HCT116 (cell line): ENCODE data around the gene GABPB1. TPM values are rescaled to one million over a fixed set of nuclear protein-coding genes. Genes with fewer than 3 reads are reported as not detected.

Experiments
- ATAC-seq: fragments of 200-7000 bp; cut with Tn5 transposase; 2 replicates; pipeline ENCODE4 v1.9.1; 2020; ENCODE audit warnings: mild to moderate bottlenecking, moderate library complexity
- BruUV-seq: library from RNA; stranded (reverse); fragments of 400-500 nt; replicated peaks from 2 replicates; lab custom pipeline; 2021; lab: Mats Ljungman, UMichigan
- CTCF ChIA-PET: fragments of 300-600 bp; sonication (Branson Sonifier 250); formaldehyde crosslinking; loops from one replicate; lab custom pipeline; 2021; ENCODE audit warnings: antibody characterized with exemption; lab: Charles Lee
- POLR2A ChIA-PET: fragments of 300-600, 350-600 bp; sonication (Branson Sonifier 250); formaldehyde crosslinking; loops from one replicate; lab custom pipeline; 2021; ENCODE audit warnings: antibody characterized with exemption; lab: Charles Lee
- RAD21 ChIA-PET, 2 experiments: fragments of 300-600 bp; sonication (Branson Sonifier 250); formaldehyde crosslinking; loops; one replicate each; lab custom pipeline; 2023; ENCODE audit warnings: low total read pairs in 2 of 2; ENCODE audit not compliant: uncharacterized antibody in 2 of 2, unreplicated experiment in 2 of 2, low non-redundant PET in 1 of 2; lab: Charles Lee
- DNase-seq: peaks from one replicate; pipeline ENCODE4 v3.0.0-alpha.2; 2010; ENCODE audit warnings: low read depth, low spot score
- H2AFZ ChIP-seq: fragments of 200-600 bp; shearing (Covaris generic), sonication (generic); 2 replicates; pipeline ENCODE4 v1.6.1; 2017; ENCODE audit warnings: low read depth, mixed run types, mixed read lengths, antibody characterized with exemption, low read length; ENCODE audit not compliant: poor library complexity, severe bottlenecking
- H3K27ac ChIP-seq: 2 replicates; pipeline ENCODE4 v1.5.1; 2012; ENCODE audit warnings: low read depth, low read length
- H3K27me3 ChIP-seq: fragments of 200-600 bp; sonication (generic); 2 replicates; pipeline ENCODE4 v1.6.1; 2016; ENCODE audit warnings: mixed run types, low read length, mixed read lengths; ENCODE audit not compliant: insufficient read depth
- H3K36me3 ChIP-seq, 2 experiments: fragments of 200-500 bp in 1 of 2; fragments of 200-600 bp in 1 of 2; sonication (Bioruptor generic) in 1 of 2; sonication (generic) in 1 of 2; 2 replicates each; pipeline versions ENCODE4 v1.5.1 to v1.6.1; 2014 to 2016; ENCODE audit warnings: low read length in 2 of 2, inconsistent platforms in 1 of 2, mixed read lengths in 1 of 2, mixed run types in 1 of 2; ENCODE audit not compliant: insufficient read depth in 2 of 2, control insufficient read depth in 1 of 2
- H3K4me1 ChIP-seq, 2 experiments: fragments of 200-600 bp in 1 of 2; sonication (generic) in 1 of 2; 2 replicates each; pipeline versions ENCODE4 v1.5.1 to v1.6.1; 2012 to 2017; ENCODE audit warnings: low read length in 2 of 2, inconsistent platforms in 1 of 2, mild to moderate bottlenecking in 1 of 2, mixed read lengths in 1 of 2, mixed run types in 1 of 2, moderate library complexity in 1 of 2; ENCODE audit not compliant: insufficient read depth in 2 of 2, control insufficient read depth in 1 of 2
- H3K4me2 ChIP-seq: fragments of 200-600 bp; sonication (generic); 2 replicates; pipeline ENCODE4 v1.6.1; 2017; ENCODE audit warnings: mixed run types, low read length, mixed read lengths
- H3K4me3 ChIP-seq, 2 experiments: fragments of 200-600 bp in 1 of 2; sonication (generic) in 1 of 2; replicated peaks in 1 of 2; 2 replicates each; pipeline ENCODE4 v1.5.1; 2011 to 2016; ENCODE audit warnings: low read length in 2 of 2, control low read depth in 1 of 2, low read depth in 1 of 2, mild to moderate bottlenecking in 1 of 2, mixed read lengths in 1 of 2, mixed run types in 1 of 2
- H3K79me2 ChIP-seq: fragments of 200-600 bp; sonication (generic); 2 replicates; pipeline ENCODE4 v1.6.1; 2017; ENCODE audit warnings: mild to moderate bottlenecking, mixed run types, low read length, moderate library complexity, mixed read lengths; ENCODE audit not compliant: insufficient read depth
- H3K9ac ChIP-seq: fragments of 200-600 bp; sonication (generic); 2 replicates; pipeline ENCODE4 v1.6.1; 2016; ENCODE audit warnings: low read length, mixed read lengths
- H3K9me2 ChIP-seq: fragments of 200-600 bp; sonication (generic), shearing (Covaris generic); 2 replicates; pipeline ENCODE4 v1.6.1; 2017; ENCODE audit warnings: mixed run types, mild to moderate bottlenecking, moderate library complexity; ENCODE audit not compliant: insufficient read depth
- H3K9me3 ChIP-seq, 2 experiments: fragments of 200-500 bp in 1 of 2; fragments of 200-600 bp in 1 of 2; sonication (Bioruptor generic) in 1 of 2; sonication (generic) in 1 of 2; 2 replicates each; pipeline ENCODE4 v1.6.1; 2014 to 2017; ENCODE audit warnings: low read length in 2 of 2, mixed read lengths in 2 of 2, inconsistent platforms in 1 of 2, low read depth in 1 of 2, mild to moderate bottlenecking in 1 of 2, mixed run types in 1 of 2, moderate library complexity in 1 of 2; ENCODE audit not compliant: control insufficient read depth in 1 of 2, insufficient read depth in 1 of 2
- H4K20me1 ChIP-seq: fragments of 200-600 bp; sonication (generic), shearing (Covaris generic); 2 replicates; pipeline ENCODE4 v1.6.1; 2017; ENCODE audit warnings: mixed run types, mild to moderate bottlenecking, moderate library complexity; ENCODE audit not compliant: insufficient read depth
- CBX3 ChIP-seq: IDR thresholded peaks from 2 replicates; pipeline ENCODE4 v1.6.1; 2012; ENCODE audit warnings: low read depth
- CEBPB ChIP-seq: IDR thresholded peaks from 2 replicates; pipeline ENCODE4 v1.6.1; 2012; ENCODE audit warnings: low read depth
- ELF1 ChIP-seq: IDR thresholded peaks from 2 replicates; pipeline ENCODE4 v1.6.1; 2012; ENCODE audit warnings: low read depth, borderline replicate concordance
- EZH2 ChIP-seq: fragments of 200-600 bp; sonication (generic); IDR thresholded peaks from 2 replicates; pipeline ENCODE4 v1.6.1; 2017; ENCODE audit warnings: antibody characterized with exemption, mixed run types
- FOSL1 ChIP-seq: IDR thresholded peaks from 2 replicates; pipeline ENCODE4 v1.6.1; 2012; ENCODE audit warnings: low read depth
- POLR2A ChIP-seq: IDR thresholded peaks from 2 replicates; pipeline ENCODE4 v1.7.0; 2011; ENCODE audit warnings: borderline replicate concordance; ENCODE audit not compliant: insufficient read depth, insufficient read length; ENCODE audit errors: extremely low read depth
- RAD21 ChIP-seq: IDR thresholded peaks from 2 replicates; pipeline ENCODE4 v1.6.1; 2012; ENCODE audit warnings: low read depth, mild to moderate bottlenecking
- SP1 ChIP-seq: IDR thresholded peaks from 2 replicates; pipeline ENCODE4 v1.6.1; 2012; ENCODE audit warnings: low read depth
- YY1 ChIP-seq: IDR thresholded peaks from 2 replicates; pipeline ENCODE4 v1.6.1; 2011; ENCODE audit warnings: low read length, low read depth, moderate library complexity, mild to moderate bottlenecking; ENCODE audit not compliant: insufficient replicate concordance; ENCODE audit errors: extremely low read depth
- ZFX ChIP-seq: fragments of 450-650 bp; IDR thresholded peaks from 2 replicates; pipeline ENCODE4 v1.6.1; 2017
- ZNF274 ChIP-seq: fragments of 200-500 bp; sonication (Bioruptor generic); IDR thresholded peaks from 2 replicates; pipeline ENCODE4 v1.6.1; 2014; ENCODE audit warnings: mild to moderate bottlenecking, low read depth, low read length, inconsistent platforms
- intact Hi-C: fragments of 100-400 bp; cut with micrococcal nuclease; formaldehyde crosslinking; loops from 2 replicates; pipeline ENCODE4 v1.10.0; 2022
- total RNA-seq: library from RNA; stranded (reverse); gene quantifications from one replicate; pipeline ENCODE4 v1.2.1, GENCODE V29; 2021; ENCODE audit not compliant: unreplicated experiment
- TF ChIP-seq, protein P1 (sequence below): IDR thresholded peaks from 2 replicates; pipeline ENCODE4 v1.6.1; 2012; ENCODE audit warnings: low read depth
- TF ChIP-seq, protein P2 (sequence below): IDR thresholded peaks from 2 replicates; pipeline ENCODE4 v1.6.1; 2012
- TF ChIP-seq, protein P3 (sequence below): IDR thresholded peaks from 2 replicates; pipeline ENCODE4 v1.6.1; 2011; ENCODE audit warnings: mild to moderate bottlenecking, low read length, moderate library complexity; ENCODE audit not compliant: insufficient replicate concordance; ENCODE audit errors: extremely low read depth

The GABPB1 gene
- total RNA-seq, 1 experiment from 2014 or later, result 20.1 TPM

DNA sequence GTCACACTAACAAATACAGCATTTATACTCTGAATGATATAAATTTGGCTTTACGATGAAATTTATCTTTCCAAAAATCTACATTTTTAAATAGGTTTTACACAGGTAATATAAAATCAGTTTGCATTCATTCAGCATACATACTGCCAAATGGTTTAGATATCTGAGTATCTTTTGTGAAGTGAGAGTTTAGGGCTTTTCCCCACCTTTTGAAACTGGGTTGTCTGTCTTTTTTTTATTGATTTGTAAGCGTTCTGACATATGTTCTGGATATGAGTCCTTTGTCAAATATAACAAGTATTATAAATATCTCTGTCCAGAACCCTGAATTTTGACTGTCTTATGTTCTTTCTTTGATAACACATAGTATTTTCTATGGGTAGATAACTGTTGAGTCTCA, 42.4 kb downstream of the GABPB1 start:
- POLR2A ChIA-PET, result no interaction called here
- CTCF ChIA-PET, result no interaction called here
- H3K4me1 ChIP-seq, result no peaks in the 10 kb centered on the region; a peak in 1 of 4 replicates
- TF ChIP-seq CBX3 (no peak), SP1 (no peak), ELF1 (no peak), YY1 (no peak), CEBPB (no peak), POLR2A (no peak), ZNF274 (no peak), RAD21 (no peak), FOSL1 (no peak), ZFX (no peak), EZH2 (no peak)
- TF ChIP-seq, protein P1, sequence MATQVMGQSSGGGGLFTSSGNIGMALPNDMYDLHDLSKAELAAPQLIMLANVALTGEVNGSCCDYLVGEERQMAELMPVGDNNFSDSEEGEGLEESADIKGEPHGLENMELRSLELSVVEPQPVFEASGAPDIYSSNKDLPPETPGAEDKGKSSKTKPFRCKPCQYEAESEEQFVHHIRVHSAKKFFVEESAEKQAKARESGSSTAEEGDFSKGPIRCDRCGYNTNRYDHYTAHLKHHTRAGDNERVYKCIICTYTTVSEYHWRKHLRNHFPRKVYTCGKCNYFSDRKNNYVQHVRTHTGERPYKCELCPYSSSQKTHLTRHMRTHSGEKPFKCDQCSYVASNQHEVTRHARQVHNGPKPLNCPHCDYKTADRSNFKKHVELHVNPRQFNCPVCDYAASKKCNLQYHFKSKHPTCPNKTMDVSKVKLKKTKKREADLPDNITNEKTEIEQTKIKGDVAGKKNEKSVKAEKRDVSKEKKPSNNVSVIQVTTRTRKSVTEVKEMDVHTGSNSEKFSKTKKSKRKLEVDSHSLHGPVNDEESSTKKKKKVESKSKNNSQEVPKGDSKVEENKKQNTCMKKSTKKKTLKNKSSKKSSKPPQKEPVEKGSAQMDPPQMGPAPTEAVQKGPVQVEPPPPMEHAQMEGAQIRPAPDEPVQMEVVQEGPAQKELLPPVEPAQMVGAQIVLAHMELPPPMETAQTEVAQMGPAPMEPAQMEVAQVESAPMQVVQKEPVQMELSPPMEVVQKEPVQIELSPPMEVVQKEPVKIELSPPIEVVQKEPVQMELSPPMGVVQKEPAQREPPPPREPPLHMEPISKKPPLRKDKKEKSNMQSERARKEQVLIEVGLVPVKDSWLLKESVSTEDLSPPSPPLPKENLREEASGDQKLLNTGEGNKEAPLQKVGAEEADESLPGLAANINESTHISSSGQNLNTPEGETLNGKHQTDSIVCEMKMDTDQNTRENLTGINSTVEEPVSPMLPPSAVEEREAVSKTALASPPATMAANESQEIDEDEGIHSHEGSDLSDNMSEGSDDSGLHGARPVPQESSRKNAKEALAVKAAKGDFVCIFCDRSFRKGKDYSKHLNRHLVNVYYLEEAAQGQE, result no peak
- TF ChIP-seq, protein P2, sequence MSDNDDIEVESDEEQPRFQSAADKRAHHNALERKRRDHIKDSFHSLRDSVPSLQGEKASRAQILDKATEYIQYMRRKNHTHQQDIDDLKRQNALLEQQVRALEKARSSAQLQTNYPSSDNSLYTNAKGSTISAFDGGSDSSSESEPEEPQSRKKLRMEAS, result no peak
- TF ChIP-seq, protein P3, sequence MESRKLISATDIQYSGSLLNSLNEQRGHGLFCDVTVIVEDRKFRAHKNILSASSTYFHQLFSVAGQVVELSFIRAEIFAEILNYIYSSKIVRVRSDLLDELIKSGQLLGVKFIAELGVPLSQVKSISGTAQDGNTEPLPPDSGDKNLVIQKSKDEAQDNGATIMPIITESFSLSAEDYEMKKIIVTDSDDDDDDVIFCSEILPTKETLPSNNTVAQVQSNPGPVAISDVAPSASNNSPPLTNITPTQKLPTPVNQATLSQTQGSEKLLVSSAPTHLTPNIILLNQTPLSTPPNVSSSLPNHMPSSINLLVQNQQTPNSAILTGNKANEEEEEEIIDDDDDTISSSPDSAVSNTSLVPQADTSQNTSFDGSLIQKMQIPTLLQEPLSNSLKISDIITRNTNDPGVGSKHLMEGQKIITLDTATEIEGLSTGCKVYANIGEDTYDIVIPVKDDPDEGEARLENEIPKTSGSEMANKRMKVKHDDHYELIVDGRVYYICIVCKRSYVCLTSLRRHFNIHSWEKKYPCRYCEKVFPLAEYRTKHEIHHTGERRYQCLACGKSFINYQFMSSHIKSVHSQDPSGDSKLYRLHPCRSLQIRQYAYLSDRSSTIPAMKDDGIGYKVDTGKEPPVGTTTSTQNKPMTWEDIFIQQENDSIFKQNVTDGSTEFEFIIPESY, result no peak
- H2AFZ ChIP-seq, result no peak overlapping the region
- no peaks in the 10 kb centered on the region for H3K36me3 ChIP-seq
- ATAC-seq (no peak), DNase-seq (no peak)
- intact Hi-C loops, result no loop called here
- H3K27ac ChIP-seq, result no peak overlapping the region
- no peaks in the 10 kb centered on the region for H3K9me3 ChIP-seq
- no peak overlapping the region for H3K9ac ChIP-seq
- BruUV-seq, result no TSS peak
- H3K79me2 ChIP-seq, result 0 out of 2 replicates have a peak, but pooled peaks cover 6% of the 10 kb centered on the region
- H4K20me1 ChIP-seq, result 0 out of 2 replicates have a peak, but pooled peaks cover 5% of the 10 kb centered on the region
- RAD21 ChIA-PET, result no interaction called here
- no peaks in the 10 kb centered on the region for H3K9me2 ChIP-seq
- H3K4me2 ChIP-seq, result no peak overlapping the region
- no peaks in the 10 kb centered on the region for H3K27me3 ChIP-seq
- H3K4me3 ChIP-seq, result no peak overlapping the region
